NCI-H69 (cell line): ENCODE data around the gene PSMG3.

ENCODE experiments used
- DNase-seq: peaks from one replicate; lab custom pipeline; 2025; lab: John Stamatoyannopoulos, UW

PSMG3 gene

GRCh38 chr7:1569833-1570632 is at the start of gene PSMG3:
PSMG3 (minus strand) TSS chr7:1570032; CDS start chr7:1569339, 693 bp downstream.
- DNase-seq: peak; percentile 96

GRCh38 chr7:1618475-1618874 is 48.6 kb upstream of the PSMG3 start:
- DNase-seq: no peak

DNA sequence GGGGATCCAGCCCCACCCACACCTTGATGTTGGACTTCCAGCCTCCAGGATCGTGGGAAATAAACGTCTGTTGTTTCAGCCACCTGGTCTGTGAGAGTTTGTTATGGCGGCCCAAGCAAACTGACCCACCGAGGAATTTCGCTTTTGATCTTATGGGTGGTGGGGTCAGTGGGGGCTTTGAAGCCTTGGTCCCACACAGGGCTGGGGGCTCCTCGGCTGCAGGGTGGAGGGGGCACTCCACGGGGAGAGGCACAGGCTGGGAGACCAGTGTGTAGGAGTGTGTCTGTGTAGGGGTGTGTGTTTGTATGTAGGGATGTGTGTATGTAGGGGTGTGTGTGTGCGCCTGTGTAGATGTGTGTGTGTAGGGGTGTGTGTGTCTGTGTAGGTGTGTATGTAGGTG is 48.1 kb upstream of the PSMG3 start:
- no peak for DNase-seq

DNA sequence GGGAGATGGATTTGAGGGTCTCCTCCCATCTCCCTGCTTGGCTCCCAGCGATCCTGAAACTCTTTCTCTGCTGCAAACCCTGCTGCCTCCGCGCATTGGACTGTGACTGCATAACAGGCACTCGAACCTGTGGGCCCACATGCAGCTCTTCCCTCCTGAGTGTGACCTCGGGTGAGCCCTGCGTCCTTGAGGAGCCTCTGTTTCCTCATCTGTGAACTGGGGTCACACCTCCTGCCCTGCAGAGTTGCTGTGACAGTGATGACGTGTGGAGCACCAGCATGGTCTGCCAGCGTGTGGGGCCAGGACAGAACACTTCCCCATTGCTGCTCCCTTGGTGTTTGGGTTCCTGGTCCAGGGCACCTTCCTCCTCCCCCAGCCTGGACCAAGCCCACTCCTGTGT is 46.9 kb upstream of the PSMG3 start:
- no peak for DNase-seq

DNA sequence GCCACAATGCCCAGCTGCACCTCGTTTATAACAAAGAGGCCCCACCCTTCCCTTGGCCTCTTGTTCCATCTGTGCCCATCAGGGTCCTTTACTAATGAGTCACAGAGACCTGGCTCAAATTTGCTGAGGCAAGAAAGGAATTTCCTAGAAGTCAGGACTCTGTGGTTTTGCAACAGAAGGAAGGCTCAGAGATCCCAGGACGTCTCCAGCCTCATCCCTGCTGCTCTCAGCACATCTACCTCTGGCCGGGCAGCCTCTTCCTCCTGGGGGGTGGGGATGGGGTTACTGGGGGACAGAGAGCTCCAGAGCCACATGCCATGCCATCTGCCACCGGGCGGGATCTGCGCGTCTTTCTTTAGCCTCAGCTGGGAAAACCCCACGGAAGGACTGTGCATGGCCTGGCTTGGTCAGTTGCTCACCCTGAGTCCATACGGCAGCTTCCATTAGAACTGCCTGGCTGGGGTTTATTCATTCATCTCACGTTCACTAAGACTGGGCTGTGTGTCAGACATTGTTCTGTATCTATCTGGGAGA is 41.9 kb upstream of the PSMG3 start:
- no peak for DNase-seq

DNA sequence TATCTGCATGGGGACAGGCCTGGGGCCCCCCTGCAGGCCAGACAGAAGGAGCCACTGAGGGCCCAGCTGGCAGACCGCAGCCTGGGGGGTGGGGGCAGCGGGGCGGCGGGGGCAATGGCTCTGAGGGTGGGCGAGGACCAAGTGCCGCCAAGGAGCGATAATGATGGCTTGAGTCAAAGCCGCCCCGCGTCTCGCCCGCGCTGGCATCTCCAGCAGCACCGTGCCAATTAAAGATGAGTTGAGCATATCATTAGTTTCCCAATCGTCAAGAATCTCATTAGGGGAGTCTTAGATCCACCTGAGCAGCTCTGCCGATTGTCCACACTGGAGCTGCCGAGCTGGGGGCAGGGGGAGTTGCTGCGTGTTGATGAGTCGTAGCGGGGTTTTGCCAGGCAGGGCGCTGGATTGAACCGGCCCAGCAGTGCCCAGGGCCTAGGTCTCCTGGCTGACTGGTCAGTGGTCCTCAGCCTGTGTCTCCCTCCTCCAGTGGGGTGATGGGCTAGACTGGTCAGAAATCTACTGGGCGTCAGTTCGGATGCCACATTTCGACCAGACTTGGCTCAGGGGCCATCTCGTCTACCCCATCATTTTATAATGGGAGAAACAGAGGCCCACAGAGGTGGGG is 41.0 kb upstream of the PSMG3 start:
- no peak for DNase-seq

- DNase-seq: no peak
Observed at GRCh38 chr7:1610013-1610677, 40.3 kb upstream of the PSMG3 start.

GRCh38 chr7:1609023-1609422 is 39.2 kb upstream of the PSMG3 start:
- no peak for DNase-seq

- no peak for DNase-seq
Observed at GRCh38 chr7:1608318-1608717, 38.5 kb upstream of the PSMG3 start.

DNA sequence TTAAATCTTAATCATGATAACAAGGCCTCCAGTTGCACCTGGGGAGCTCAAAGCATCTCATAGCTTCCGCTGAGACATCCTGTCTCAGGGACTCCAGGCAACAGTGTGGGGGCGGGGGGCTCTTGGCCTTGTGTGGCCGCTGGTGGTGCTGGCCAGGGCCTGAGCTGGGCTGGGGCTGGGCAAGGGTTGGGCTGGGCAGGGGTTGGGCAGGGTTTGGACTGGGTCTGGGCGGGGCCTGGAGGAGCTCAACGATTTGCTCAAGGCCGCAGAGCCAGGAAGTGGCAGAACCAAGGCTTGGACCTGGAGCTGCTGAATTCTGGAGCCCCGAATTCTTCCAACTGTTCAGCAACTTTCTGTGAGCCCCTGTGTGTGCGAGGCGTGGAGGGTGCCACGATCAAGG is 37.9 kb upstream of the PSMG3 start:
- no peak for DNase-seq

- DNase-seq: no peak
Observed at GRCh38 chr7:1607001-1607400, 37.2 kb upstream of the PSMG3 start.

DNA sequence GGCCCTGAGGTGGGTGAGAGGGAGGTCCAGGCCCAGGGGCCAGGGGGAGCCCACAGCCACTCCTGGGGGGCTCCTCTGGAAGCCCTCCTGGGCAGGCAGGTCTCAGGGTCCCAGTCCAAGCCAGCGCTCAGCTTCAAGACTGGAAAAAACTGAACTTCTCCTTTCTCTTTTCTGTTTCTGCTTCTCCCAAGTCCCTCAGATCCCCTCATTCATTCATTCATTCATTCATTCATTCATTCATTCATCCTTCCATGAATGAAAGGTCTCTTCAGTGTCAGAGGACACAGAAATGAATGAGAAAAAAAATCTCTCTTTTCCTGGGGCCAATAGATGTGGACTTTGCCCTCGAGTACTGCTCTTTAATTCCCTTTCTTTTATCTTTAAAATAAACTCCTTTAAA is 34.6 kb upstream of the PSMG3 start:
- no peak for DNase-seq

- no peak for DNase-seq
Observed at GRCh38 chr7:1603346-1604225, 33.8 kb upstream of the PSMG3 start.

DNA sequence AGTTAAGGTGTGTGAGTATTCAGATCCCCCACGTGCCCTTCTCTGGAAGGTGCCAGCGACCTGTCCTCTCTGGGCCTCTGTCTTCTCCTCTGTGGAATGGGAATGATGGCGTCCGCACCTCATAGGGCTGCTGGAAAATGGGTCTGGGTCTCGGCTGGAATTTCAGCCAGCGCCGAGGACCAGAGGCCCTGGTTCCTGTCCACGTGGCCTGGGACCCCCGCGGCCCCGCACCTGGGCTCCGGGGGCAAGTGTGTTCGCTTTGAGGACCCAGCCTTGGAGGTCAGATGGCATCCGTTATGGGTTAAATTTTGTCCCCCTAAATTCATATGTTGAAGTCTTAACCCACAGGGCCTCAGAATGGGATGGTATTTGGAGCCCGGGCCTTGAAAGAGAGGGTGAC is 32.6 kb upstream of the PSMG3 start:
- no peak for DNase-seq

DNA sequence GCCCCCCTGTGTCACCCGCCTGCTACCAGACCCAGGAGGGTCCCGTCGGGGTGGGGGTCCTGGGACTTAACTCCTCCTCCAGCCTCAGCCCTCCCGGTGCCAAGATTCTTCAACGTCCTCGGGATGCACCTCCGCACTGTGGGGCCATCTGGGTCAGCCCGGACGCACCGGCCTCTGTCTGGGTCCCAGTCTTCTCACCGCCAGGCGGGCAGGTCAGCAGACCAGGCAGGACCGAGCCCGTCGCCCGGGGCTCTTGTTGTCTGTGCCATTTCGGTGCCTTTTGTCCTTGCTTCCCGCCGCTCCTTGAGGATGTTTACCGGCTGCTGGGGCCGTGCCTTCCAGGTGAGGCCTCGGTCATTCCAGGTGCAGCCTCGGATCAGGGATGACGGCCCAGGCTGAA is 32.1 kb upstream of the PSMG3 start:
- DNase-seq: no peak

- DNase-seq: no peak
Observed at GRCh38 chr7:1599640-1600395, 30.0 kb upstream of the PSMG3 start.

DNA sequence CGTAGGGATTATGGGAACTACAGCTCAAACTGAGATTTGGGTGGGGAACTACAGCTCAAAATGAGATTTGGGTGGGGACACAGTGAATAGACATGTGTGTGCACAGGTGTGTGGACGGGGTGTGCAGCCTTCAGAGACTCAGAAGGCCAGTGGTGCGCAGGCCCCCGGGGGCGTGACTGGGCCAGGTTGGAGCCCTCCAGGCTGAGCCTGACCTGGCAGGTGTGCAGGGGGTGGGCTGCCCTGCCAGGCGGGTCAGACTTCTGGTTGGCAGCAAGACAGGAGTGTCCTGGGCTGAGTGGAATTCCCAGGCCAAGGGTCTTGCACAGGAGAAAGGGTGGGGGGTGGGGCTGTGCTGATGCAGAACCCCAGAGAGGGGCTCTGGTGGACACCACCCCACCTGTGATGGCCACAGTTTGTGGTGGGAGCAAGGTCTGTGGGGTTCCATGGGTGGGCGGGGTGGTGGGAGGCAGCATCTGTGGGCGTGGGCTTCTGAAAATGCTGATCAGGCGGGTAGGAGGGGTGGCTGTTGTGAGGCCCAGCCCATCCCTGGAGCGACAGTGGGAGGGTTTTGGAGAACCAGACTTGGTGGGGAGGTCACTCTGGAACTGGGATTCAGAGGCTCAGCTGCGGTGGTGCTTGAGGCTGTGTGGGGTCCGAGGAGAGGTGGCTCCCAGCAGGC is 29.3 kb upstream of the PSMG3 start:
- no peak for DNase-seq

GRCh38 chr7:1598286-1598685 is 28.5 kb upstream of the PSMG3 start:
- no peak for DNase-seq

- no peak for DNase-seq
Observed at GRCh38 chr7:1597791-1598190, 28.0 kb upstream of the PSMG3 start.

DNA sequence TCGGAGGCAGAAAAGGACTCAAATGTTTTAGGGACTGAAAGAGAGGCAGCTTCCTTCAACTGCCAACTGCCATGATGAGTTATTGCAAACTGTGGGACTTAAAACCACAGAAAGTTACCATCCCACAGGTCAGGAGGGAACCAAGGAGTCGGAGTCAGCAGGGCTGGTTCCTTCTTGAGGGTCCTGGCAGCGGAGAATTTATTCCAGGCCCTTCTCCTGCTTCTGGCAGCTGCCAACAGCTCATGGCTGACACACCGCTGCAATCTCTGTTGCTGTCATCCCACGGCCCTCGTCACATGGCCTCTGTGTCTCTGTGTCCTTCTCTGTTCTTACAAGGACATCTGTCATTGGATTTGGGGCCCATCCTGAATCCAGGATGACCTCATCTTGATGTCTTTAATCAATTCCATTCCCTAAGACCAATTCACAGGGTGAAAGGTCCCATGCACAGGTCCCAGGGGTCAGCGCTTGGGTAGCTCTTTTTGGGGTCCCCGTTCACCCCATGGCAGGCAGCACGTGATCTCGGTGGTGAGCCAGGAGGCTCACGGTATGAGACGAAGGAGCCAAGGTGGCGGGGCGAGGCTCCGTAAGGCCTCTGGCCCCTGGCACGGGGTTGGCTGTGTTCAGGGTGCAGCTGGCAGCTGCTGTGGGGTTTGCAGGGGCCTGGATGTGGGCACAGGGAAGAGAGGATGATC is 27.4 kb upstream of the PSMG3 start:
- no peak for DNase-seq
